Measurements from ENCODE around the gene MFAP4. TPM values are rescaled to one million over a fixed set of nuclear protein-coding genes. Genes with fewer than 3 reads are reported as not detected.

The MFAP4 gene, protein sequence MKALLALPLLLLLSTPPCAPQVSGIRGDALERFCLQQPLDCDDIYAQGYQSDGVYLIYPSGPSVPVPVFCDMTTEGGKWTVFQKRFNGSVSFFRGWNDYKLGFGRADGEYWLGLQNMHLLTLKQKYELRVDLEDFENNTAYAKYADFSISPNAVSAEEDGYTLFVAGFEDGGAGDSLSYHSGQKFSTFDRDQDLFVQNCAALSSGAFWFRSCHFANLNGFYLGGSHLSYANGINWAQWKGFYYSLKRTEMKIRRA
- total RNA-seq = 100 to 1,000 TPM; 127 to 315 (median 226) TPM

GRCh38 chr17:19386974-19387920, at the start of gene MFAP4:
MFAP4 (minus strand) TSS chr17:19387190; CDS start chr17:19387155, 35 bp downstream.
- Histone ChIP-seq H3K27me3 (no peaks in the 10 kb centered on the region), H3K36me3 (peaks cover 15 to 31% (median 25%) of the 10 kb centered on the region in 4 donors), H3K4me3 (peak within 1 kb of the TSS; percentile 39 to 54 (median 48)), H3K4me1 (peaks cover 57 to 99% (median 97%) of the 10 kb centered on the region in 4 donors), H3K27ac (replicated peaks in 1 of 4) (peak within 1 kb of the TSS; percentile 94 to 98 (median 96)), H3K9me3 (no peaks in the 10 kb centered on the region)
- WGBS = 6% methylated on average over 21 of the region's 22 CpGs
- DNase-seq (ENCODE audit: extremely low spot score) = peak; percentile 94
- TF ChIP-seq POLR2AphosphoS5 (IDR thresholded peaks at IDR 0.05) (peak; percentile 46), EP300 (IDR thresholded peaks at IDR 0.05) (peak; percentile 75), POLR2A (IDR thresholded peaks at IDR 0.05; ENCODE audit: low read depth) (no peak)
- intact Hi-C loops (cut with DNase I) = loop anchor here (5.0 kb wide), 1 partner anchor 60 kb away; no protein-coding TSS in a partner anchor

- TF ChIP-seq EP300 (IDR thresholded peaks at IDR 0.05) (no peak), POLR2AphosphoS5 (IDR thresholded peaks at IDR 0.05) (no peak), POLR2A (IDR thresholded peaks at IDR 0.05; ENCODE audit: low read depth) (no peak), CTCF (IDR thresholded peaks at IDR 0.05) (no peak)
- intact Hi-C loops (cut with DNase I) = no loop called here
- Histone ChIP-seq H3K27me3 (no peaks in the 10 kb centered on the region), H3K27ac (replicated peaks in 1 of 4) (no peak overlapping the region), H3K4me3 (no peak overlapping the region), H3K9me3 (no peaks in the 10 kb centered on the region), H3K36me3 (no peaks in the 10 kb centered on the region), H3K4me1 (no peaks in the 10 kb centered on the region)
- 88% methylated on average over 2 of the region's 2 CpGs for WGBS
- DNase-seq (ENCODE audit: extremely low spot score) = no peak
Observed at GRCh38 chr17:19433727-19434340, 46.8 kb upstream of the MFAP4 start.

DNA sequence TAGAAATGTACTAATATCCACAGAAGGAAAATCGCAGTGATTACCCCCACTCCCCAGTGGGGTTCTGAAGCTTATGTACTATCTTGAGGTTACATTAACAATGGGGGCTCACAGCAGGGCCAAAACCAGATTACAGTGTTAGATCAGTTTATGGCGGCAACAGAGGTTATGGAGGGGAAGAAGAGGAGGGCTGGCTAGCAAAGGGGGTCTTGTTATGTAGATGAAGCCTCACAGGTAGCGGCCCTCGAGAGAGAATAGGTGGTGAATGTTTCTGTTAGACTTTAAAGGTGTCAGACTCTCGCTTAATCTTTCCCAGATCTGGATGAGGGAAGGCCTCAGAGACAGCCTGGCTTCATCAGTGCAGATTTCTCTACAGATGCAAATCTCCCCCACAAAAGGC, 46.3 kb upstream of the MFAP4 start:
- H3K9me3 ChIP-seq = no peaks in the 10 kb centered on the region
- no peak overlapping the region for H3K27ac ChIP-seq (replicated peaks in 1 of 4)
- H3K27me3 ChIP-seq = no peaks in the 10 kb centered on the region
- 81% methylated on average over 5 of the region's 5 CpGs for WGBS
- no peaks in the 10 kb centered on the region for H3K36me3 ChIP-seq
- no peak for TF ChIP-seq POLR2A (IDR thresholded peaks at IDR 0.05; ENCODE audit: low read depth)
- no peak for TF ChIP-seq EP300 (IDR thresholded peaks at IDR 0.05)
- TF ChIP-seq CTCF (IDR thresholded peaks at IDR 0.05) = no peak
- TF ChIP-seq POLR2AphosphoS5 (IDR thresholded peaks at IDR 0.05) = no peak
- peaks cover 0 to 4% (median 0%) of the 10 kb centered on the region in 4 donors for H3K4me1 ChIP-seq
- intact Hi-C loops (cut with DNase I) = no loop called here
- no peak for DNase-seq (ENCODE audit: extremely low spot score)
- H3K4me3 ChIP-seq = no peak overlapping the region

DNA sequence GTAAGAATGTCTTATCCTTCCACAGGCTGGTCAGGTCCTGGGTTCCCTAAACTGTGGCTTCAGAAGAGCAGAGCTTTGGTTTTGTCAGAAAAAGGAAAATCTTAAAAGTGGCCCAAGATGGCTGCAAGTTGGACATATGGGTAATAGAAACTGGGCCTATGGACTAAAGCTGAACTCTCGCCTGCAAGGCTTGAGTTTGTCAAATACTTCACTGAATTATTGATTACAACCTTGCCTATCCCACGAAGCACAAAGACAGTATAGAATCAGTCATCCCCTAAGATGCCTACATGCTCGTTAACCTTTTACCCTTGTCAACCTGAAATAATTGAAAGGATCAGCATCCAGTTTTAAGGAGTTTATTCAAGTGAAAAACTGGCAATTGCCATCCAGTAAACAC, 44.7 kb upstream of the MFAP4 start:
- no peak for DNase-seq (ENCODE audit: extremely low spot score)
- no peak for TF ChIP-seq POLR2A (IDR thresholded peaks at IDR 0.05; ENCODE audit: low read depth)
- no peak overlapping the region for H3K4me3 ChIP-seq
- H3K27me3 ChIP-seq = no peaks in the 10 kb centered on the region
- 84% methylated on average over 3 of the region's 3 CpGs for WGBS
- no peak overlapping the region for H3K27ac ChIP-seq (replicated peaks in 1 of 4)
- H3K36me3 ChIP-seq = no peaks in the 10 kb centered on the region
- intact Hi-C loops (cut with DNase I) = no loop called here
- no peaks in the 10 kb centered on the region for H3K9me3 ChIP-seq
- peaks cover 0 to 9% (median under 1%) of the 10 kb centered on the region in 4 donors for H3K4me1 ChIP-seq

DNA sequence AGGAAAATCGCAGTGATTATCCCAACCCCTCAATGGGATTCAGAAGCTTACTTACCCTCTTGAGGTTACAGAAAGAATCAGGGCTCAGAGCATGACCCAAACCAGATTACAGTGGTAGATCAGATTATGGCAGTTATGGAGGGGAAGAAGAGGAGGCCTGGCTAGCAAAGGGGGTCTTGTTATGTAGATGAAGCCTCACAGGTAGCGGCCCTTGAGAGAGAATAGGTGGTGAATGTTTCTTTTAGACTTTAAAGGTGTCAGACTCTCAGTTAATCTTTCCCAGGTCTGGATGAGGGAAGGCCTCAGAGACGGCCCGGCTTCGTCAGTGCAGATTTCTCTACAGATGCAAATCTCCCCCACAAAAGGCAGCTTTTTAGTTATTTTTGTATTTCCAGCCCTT, 39.6 kb upstream of the MFAP4 start:
- H3K9me3 ChIP-seq = no peaks in the 10 kb centered on the region
- TF ChIP-seq POLR2AphosphoS5 (IDR thresholded peaks at IDR 0.05) = no peak
- TF ChIP-seq EP300 (IDR thresholded peaks at IDR 0.05) = no peak
- no peak for TF ChIP-seq POLR2A (IDR thresholded peaks at IDR 0.05; ENCODE audit: low read depth)
- TF ChIP-seq CTCF (IDR thresholded peaks at IDR 0.05) = no peak
- no peak overlapping the region for H3K4me3 ChIP-seq
- H3K36me3 ChIP-seq = no peaks in the 10 kb centered on the region
- peaks cover 0 to 33% (median 23%) of the 10 kb centered on the region in 4 donors for H3K4me1 ChIP-seq
- H3K27me3 ChIP-seq = no peaks in the 10 kb centered on the region
- no peak for DNase-seq (ENCODE audit: extremely low spot score)
- WGBS = 97% methylated on average over 5 of the region's 5 CpGs
- intact Hi-C loops (cut with DNase I) = no loop called here
- peak overlapping the region in 1 of 4 donors; percentile 60 for H3K27ac ChIP-seq (replicated peaks in 1 of 4)

All from esophagus muscularis mucosa (tissue), 4 donors.